Measurements from ENCODE around the gene CRHBP.

Gene CRHBP

DNA sequence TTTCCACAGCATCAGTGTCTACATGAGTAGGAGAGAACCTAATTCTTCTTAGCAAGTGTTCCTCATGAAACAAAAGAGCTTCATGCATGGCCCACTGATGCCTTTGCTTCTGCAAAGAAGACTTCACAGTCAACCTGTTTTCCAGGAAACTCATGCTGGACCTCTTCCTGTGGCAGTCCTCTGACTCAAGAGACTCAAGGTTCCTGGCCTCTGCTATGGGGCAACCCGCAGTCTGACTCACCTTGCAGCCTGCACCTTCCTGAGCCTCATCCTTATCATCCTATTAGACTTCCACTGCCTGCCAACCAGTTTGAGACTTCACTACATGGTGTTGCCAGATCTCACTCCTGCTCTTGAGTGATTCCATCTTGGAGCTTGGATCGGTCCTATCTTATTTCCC, 59.8 kb downstream of the CRHBP start:
- TF ChIP-seq, protein P1, sequence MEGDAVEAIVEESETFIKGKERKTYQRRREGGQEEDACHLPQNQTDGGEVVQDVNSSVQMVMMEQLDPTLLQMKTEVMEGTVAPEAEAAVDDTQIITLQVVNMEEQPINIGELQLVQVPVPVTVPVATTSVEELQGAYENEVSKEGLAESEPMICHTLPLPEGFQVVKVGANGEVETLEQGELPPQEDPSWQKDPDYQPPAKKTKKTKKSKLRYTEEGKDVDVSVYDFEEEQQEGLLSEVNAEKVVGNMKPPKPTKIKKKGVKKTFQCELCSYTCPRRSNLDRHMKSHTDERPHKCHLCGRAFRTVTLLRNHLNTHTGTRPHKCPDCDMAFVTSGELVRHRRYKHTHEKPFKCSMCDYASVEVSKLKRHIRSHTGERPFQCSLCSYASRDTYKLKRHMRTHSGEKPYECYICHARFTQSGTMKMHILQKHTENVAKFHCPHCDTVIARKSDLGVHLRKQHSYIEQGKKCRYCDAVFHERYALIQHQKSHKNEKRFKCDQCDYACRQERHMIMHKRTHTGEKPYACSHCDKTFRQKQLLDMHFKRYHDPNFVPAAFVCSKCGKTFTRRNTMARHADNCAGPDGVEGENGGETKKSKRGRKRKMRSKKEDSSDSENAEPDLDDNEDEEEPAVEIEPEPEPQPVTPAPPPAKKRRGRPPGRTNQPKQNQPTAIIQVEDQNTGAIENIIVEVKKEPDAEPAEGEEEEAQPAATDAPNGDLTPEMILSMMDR (IDR thresholded peaks at IDR 0.05; ENCODE audit: low read length, missing control alignments): no peak
- no peak for DNase-seq (ENCODE audit: low read depth)
- no peak overlapping the region for H3K4me3 ChIP-seq (replicated peaks; ENCODE audit: low read depth, low read length)

- no peak overlapping the region for H3K4me3 ChIP-seq (replicated peaks; ENCODE audit: low read depth, low read length)
- TF ChIP-seq, protein P1 (IDR thresholded peaks at IDR 0.05; ENCODE audit: low read length, missing control alignments): peak; percentile 44
- peak; percentile 86 for DNase-seq (ENCODE audit: low read depth)
These were observed 63.2 kb downstream of the CRHBP start for GRCh38 chr5:77015938-77016569.

DNA sequence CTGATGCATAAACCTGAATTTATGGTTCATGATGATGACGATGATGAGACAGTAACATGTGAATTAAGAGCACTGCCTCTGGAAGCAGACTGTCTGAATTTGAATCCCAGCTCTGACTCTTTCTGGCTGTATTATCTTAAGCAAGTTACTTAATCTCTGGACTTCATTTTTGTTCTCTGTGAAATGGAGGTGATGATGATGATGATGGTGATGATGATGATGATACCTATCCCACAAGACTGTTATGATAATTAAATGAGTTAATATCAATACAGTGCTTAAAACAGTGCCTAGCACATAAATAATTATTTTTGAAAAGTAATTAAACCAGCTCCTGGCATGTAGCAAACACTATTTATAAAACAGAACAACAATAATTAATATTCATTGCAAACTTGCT, 64.1 kb downstream of the CRHBP start:
- no peak for DNase-seq (ENCODE audit: low read depth)
- TF ChIP-seq, protein P1 (IDR thresholded peaks at IDR 0.05; ENCODE audit: low read length, missing control alignments): no peak
- H3K4me3 ChIP-seq (replicated peaks; ENCODE audit: low read depth, low read length): no peak overlapping the region

DNA sequence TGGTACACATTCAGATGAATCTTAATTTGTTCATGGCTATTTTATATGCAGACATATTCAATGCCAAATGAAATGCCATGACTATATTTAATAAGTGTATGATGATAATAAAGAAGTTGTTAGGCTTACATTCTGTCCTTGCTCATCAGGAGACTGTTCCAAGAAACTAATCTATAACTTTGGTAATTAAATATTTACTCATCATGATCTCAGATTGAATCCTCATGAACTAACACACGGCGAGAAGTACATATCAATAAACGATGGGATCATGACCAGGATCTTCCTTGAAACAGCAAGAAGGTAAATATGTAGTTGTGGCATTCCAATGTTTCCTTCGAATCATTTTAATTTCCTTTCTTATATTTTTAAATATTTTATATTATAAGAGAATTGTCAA, 64.8 kb downstream of the CRHBP start:
- no peak for DNase-seq (ENCODE audit: low read depth)
- no peak overlapping the region for H3K4me3 ChIP-seq (replicated peaks; ENCODE audit: low read depth, low read length)
- TF ChIP-seq, protein P1 (IDR thresholded peaks at IDR 0.05; ENCODE audit: low read length, missing control alignments): no peak

Measured in fibroblast of pulmonary artery (primary cell).